Stimulated activated naive CD4-positive, alpha-beta T cell (primary cell): ENCODE results near the gene MC4R.

Experiments
- DNase-seq, 6 experiments: peaks; one replicate each; lab custom pipeline; 2025; lab: John Stamatoyannopoulos, UW

The MC4R gene

DNA sequence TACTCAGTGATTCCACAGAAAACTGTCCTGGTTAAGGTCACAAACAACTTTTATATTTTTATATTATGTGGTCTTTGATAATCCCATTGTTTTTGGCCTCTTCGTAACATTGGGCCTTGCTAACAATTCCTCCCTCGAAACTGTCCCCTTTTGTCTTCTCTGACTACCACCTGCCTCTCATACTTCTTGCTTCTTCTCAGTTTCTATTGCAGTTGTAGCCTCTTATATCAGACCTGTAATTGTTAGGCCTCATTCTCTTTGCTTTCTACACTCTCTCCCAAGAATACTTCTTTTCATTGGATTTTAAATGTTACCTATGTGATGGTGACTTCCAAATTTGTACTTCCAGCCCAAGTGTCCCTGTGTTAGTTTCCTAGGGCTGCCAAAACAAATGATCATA is 44.7 kb downstream of the MC4R start:
- no peak for DNase-seq

DNA sequence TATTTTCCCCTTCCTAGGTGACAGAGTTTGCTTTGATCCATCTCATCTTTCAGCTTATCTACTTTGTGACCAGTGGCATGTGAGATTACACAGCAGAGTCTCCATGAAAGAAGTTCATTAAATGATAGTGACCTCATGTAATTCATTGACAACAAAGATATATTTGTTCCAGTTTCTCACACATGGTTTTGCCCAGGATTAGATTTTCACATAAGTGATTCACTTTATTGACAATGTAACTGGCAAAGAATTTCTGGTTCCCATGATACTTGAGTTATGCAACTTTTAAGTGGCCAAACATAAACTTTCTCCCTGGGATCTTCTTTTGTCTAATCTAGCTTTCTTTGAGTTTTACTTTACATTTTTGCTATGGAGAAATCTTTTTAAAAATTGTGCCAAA is 50.0 kb downstream of the MC4R start:
- DNase-seq = no peak
